SKM-1 treated with dmso at 0.1 percent for 144 hours (cell line): ENCODE measurements around the gene ADCY3.

Experiments used
- DNase-seq: peaks from one replicate; lab custom pipeline; 2025; ENCODE audit not compliant: unreplicated experiment; lab: John Stamatoyannopoulos, UW

The ADCY3 gene

DNA sequence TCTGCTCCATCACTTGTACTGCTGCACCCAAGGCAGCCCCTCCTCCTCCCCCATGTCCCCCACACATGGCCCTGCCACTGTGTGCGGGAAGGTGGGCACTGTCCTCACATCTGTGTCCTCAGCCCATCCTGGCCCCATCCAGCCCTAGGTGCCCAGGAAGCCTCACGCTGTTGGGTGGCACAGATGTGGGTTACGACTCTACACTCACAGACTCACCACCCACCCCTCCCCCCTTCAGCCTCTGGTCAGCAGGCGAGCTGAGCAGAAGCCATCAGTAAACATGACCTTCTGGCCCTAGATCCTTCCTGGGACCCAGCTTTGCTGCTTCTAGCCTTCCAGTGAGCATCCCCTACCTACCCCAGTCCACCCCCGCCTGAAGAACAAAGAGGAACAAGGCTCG is 43.0 kb downstream of the ADCY3 start:
- no peak for DNase-seq

DNA sequence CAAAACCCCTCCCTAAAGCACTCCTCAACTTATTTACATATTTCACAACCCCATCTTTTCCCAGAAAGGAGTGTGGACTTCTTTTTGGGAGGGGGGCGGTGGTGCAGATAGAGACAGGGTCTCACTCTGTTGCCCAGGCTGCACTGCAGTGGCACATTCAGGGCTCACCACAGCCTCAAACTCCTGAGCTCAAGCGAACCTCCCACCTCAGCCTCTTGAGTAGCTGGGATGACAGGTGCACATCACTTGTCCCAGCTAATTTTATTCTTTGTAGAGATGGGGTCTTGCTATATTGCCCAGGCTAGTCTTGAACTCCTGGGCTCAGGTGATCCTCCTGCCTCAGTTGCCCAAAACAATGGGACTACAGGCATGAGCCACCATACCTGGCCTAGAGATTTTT is 44.1 kb downstream of the ADCY3 start:
- no peak for DNase-seq

- DNase-seq = no peak
Observed at GRCh38 chr2:24875272-24875671, 44.8 kb downstream of the ADCY3 start.

GRCh38 chr2:24874035-24874434 is 46.0 kb downstream of the ADCY3 start:
- DNase-seq = no peak

GRCh38 chr2:24873619-24874018 is 46.4 kb downstream of the ADCY3 start:
- DNase-seq = no peak

DNA sequence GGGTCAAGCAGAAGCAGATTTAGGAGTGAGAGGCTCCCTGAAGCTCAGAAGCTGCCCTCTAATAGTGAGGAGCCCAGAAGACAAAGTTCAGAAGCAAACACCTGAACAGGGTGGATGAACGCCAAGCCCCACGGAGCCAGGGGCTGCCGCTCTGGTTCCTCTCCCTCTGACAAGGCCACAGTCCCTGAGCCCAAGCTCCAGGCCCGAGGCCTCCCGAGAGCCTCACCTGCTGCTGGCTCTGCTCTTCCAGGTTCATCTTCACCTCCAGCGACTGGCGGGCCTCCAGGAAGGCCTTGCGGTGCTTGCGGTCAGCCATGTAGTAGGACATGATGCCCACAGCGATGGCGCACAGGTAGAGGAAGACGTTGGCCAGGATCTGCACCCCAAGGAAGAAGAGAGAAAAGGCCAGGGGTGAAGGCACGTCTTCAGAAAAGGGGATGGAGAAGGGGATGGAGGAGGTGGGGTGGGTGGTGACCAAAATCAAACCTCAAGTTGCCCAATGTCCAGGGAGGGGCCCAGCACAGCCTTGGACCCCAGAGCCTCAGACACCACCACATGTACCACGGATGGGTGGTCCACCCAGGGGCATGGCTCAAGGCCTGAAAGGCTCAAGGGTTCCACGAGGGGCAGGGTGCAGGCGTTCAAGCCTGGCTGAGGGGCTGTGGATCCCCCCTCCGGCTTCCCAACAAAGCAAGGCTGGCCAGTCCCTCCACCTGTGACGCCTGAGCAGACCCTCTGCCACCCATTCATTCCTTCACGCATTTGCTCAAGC is 47.5 kb downstream of the ADCY3 start:
- no peak for DNase-seq

- DNase-seq = no peak
Observed at GRCh38 chr2:24871852-24872333, 48.1 kb downstream of the ADCY3 start.

DNA sequence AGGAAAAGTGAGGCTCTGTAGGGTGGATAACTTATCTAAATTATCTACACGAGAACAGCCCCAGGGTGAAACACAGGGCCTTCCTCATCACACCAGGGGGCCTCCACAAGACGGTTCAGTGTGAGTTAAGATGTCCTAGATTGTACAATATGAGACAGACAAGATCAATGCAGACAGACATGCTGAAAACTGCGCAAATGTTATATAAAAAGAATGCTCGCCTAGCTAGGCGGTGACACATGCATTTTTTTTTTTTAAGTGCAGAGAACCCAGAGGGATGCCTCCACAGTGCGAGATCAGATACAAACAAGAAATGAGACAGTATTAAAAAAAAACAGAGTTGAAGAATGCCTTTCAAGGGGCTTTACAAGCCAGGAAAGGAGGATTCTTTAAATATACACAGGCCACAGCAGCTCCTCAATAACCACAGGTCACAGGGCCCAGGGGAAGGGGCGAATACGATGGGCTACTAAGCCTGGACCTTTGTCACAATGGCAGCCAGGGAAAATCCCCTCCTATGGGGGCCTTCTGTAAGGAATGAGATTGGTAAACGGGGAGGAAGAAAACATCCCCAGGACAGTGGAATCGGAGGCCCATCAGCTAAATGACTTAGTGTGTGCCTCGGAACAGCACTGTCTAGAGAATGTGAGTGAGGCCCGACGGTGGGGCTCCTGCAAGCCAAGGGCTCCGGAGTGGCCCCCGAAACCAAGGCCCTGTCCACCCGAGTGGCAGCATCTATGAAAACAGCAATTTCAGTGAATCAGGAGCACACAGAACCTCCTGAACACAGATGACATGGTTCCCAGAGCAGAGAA is 48.9 kb downstream of the ADCY3 start:
- no peak for DNase-seq

GRCh38 chr2:24870440-24870839 is 49.6 kb downstream of the ADCY3 start:
- DNase-seq = no peak

DNA sequence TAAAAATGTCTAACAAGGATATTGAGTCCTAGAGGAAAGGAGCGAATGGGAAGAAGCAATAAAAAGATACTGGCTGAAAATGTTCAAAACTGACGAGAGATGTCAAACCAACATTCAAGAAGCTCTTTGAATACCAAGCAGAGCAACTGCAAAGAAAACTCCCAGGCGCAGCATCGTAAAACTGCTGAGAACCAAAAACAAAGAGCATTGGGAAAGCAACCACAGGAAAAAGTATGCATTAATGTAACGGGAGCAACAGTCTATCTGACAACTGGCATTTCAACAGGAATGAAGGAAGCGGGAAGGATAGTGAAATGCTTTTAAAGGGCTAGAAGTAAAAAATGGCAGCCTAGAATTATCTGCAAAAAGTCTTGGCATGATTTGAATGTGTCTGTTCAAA is 53.1 kb downstream of the ADCY3 start:
- no peak for DNase-seq

- DNase-seq = no peak
Observed at GRCh38 chr2:24863641-24864040, 56.4 kb downstream of the ADCY3 start.

DNA sequence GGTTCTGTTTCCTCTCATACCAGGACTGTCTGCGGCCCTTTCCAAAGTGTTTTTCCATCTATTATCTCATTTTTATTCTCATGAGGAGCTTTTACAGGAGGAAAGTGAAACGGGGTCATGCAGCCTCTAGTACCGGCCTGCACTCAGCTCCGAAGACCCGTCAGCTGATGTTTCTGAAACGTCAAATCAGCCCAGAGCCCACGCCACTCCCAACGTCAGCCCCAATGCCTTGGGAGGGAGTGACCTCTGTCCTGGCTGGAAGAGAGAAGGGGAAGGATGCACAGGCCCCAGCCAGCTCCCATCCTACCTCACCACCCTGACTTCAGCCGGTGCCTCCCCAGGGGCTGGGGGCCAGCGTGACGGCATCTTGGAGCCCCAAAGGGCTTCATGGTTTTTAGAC is 58.5 kb downstream of the ADCY3 start:
- DNase-seq = no peak

DNA sequence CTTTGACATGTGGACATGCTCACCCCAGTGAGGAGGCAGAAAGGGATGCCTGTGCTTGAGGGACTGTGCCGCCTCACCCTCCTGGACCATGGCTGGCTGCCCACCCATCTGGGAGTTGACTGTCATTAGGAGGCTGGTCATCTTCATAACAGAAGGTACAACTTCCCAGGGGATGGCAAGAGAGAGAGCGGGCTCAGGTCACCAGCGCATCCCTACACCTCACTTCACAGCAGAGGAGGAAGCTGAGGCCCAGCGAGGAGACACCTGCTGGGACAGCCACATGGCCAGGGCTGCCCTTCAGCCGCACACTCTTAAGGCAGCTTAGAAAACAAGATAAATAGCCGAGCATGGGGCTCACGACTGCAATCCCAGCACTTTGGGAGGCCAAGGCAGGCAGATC is 59.4 kb downstream of the ADCY3 start:
- DNase-seq = no peak

GRCh38 chr2:24859968-24860600 is 60.0 kb downstream of the ADCY3 start:
- no peak for DNase-seq

GRCh38 chr2:24858996-24859395 is 61.0 kb downstream of the ADCY3 start:
- no peak for DNase-seq

DNA sequence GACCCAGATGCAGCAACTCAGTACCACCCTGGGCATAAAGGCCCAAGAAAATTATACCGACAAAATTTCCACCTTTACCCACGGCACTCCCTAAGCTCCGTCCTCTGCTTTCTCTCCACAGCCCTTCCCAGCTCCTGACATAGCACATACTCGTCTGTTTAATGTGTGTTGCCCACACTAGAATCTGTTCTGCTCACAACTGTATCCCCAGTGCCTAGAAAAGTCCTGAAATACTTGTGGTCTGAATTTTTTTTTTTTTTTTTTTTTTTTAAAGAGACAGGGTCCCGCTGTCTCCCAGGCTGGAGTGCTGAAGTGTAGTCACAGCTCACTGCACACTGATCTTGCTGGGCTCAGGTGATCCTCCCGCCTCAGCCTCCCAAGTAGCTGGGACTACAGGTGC is 62.3 kb downstream of the ADCY3 start:
- DNase-seq = no peak

- DNase-seq = no peak
Observed at GRCh38 chr2:24856791-24857211, 63.2 kb downstream of the ADCY3 start.

DNA sequence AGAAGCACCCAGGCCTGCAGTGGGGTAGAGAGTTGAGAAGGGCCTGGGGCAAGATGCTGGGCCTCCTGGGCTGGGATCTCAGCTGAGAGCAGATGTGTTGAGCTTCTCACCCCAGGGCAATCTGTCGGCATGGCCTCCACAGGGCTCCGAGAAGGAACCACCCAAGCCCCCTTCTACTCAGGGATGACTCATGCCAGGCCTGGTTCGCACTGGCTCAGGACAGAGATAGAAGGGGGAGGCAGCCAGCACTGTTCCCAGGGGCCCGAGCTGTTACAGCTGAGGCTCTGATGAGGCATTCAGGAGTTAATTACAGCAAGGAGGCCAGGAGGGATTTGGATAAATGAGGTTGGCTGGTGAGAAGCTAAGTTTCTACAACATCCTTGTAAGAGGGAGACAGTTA is 64.3 kb downstream of the ADCY3 start:
- DNase-seq = no peak

- no peak for DNase-seq
Observed at GRCh38 chr2:24855022-24855622, 64.9 kb downstream of the ADCY3 start.

- no peak for DNase-seq
Observed at GRCh38 chr2:24853996-24854395, 66.0 kb downstream of the ADCY3 start.

- DNase-seq = no peak
Observed at GRCh38 chr2:24853046-24853445, 67.0 kb downstream of the ADCY3 start.
